Testis (tissue), 3 donors: ENCODE measurements around the gene C2orf49. TPM values are rescaled to one million over a fixed set of nuclear protein-coding genes. Genes with fewer than 3 reads are reported as not detected.

ENCODE experiments used
- DNase-seq: peaks from one replicate; pipeline ENCODE4 v3.0.0-alpha.2; 2019
- H3K27ac ChIP-seq, 2 donors: fragments of 200-600 bp; sonication (generic); one replicate each; pipeline ENCODE4 v1.5.1; 2019
- H3K27me3 ChIP-seq: fragments of 200-600 bp; sonication (generic); one replicate; pipeline ENCODE4 v1.5.1; 2019
- H3K36me3 ChIP-seq: fragments of 200-600 bp; sonication (generic); one replicate; pipeline ENCODE4 v1.5.1; 2017; ENCODE audit warnings: low read depth; ENCODE audit errors: missing control alignments
- H3K4me1 ChIP-seq: fragments of 200-600 bp; sonication (generic); one replicate; pipeline ENCODE4 v1.5.1; 2019
- H3K4me3 ChIP-seq, 2 donors: fragments of 200-600 bp; sonication (generic); one replicate each; pipeline ENCODE4 v1.5.1; 2017 to 2019
- H3K9me3 ChIP-seq: fragments of 200-600 bp; sonication (generic); one replicate; pipeline ENCODE4 v1.5.1; 2017
- POLR2A ChIP-seq: fragments of 450-650 bp; IDR thresholded peaks from one replicate; pipeline ENCODE4 v1.6.1; 2017; ENCODE audit warnings: antibody characterized with exemption, mild to moderate bottlenecking, moderate library complexity
- WGBS, 2 donors: methylation state at CpG; one replicate each; pipeline ENCODE4 v1.1.5; 2018; 5-methylcytosine and 5-hydroxymethylcytosine counted together
- intact Hi-C: fragments of 100-400 bp; cut with DNase I; formaldehyde crosslinking; loops from one replicate; pipeline ENCODE4 v1.15.1; 2023; ENCODE audit warnings: low total_unique reads
- polyA plus RNA-seq: library from polyadenylated mRNA; stranded (reverse); fragments of 350-450 nt; fragmentation: Illumina TruSeq; extraction: RNeasy Lipid Tissue Mini Kit (QIAGEN cat#74804); gene quantifications from one replicate; pipeline ENCODE4 v1.2.3, GENCODE V29; 2014; ENCODE audit warnings: low read depth, low replicate concordance; ENCODE audit not compliant: insufficient read depth
- total RNA-seq, 2 donors: library from RNA; depleted of rRNA; stranded (reverse); fragments of >200 nt; gene quantifications; one replicate each; pipeline ENCODE4 v1.2.3, GENCODE V29; 2016
- TF ChIP-seq, protein P1 (sequence below), 3 experiments: fragments of 450-650 bp in 2 of 3; fragments of 200-600 bp in 1 of 3; sonication (generic) in 1 of 3; IDR thresholded peaks; one replicate each; pipeline ENCODE4 v1.5.1; 2016 to 2019; ENCODE audit warnings: antibody characterized with exemption in 3 of 3, mild to moderate bottlenecking in 2 of 3, moderate library complexity in 1 of 3

Gene C2orf49
- total and polyA plus RNA-seq, 3 donors from 2014 or later = 28.5 to 35.4 (median 32.6) TPM

DNA sequence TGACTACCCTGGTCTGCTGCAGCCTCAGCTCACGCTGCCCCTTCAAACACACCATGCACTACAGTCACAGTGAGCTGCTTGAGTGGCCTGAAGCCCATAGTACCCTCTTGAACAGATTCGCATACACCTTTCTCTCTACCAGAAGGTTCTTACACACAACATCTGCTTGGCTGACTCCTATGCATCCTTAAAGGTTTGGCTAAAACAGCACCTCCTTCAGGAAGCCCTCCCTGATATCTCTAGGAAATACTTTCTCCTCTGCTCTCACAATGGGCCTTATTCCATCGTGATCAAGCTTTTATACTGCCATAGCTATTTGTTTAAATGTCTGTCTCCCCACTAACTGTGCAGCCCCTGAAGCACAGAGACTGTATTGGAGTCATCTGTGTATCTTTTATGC is 39.3 kb upstream of the C2orf49 start:
- H3K27ac ChIP-seq = no peak overlapping the region

DNA sequence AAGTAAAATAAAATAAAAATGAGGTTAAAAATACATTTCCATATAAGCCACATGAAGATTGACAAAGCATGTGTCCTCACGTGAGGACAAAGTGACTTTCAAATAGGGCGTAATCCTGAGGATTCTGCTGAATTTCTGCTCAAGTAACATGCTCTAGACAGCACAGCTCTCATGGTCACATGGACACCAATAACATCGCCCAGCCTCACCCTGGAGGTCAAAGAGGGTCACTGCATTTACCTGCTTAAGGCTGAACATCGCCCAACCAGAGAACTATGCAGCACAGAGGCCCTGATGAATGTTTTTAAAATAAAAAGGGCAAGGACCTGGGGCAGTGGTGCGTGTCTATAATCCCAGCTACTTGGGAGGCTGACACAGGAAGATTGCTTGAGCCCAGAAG is 38.0 kb upstream of the C2orf49 start:
- Histone ChIP-seq H3K36me3 (no peaks in the 10 kb centered on the region), H3K4me1 (no peaks in the 10 kb centered on the region), H3K9me3 (no peaks in the 10 kb centered on the region), H3K27me3 (no peaks in the 10 kb centered on the region), H3K27ac (no peak overlapping the region), H3K4me3 (no peak overlapping the region)
- no peak for DNase-seq
- no peak for TF ChIP-seq POLR2A
- TF ChIP-seq, protein P1, sequence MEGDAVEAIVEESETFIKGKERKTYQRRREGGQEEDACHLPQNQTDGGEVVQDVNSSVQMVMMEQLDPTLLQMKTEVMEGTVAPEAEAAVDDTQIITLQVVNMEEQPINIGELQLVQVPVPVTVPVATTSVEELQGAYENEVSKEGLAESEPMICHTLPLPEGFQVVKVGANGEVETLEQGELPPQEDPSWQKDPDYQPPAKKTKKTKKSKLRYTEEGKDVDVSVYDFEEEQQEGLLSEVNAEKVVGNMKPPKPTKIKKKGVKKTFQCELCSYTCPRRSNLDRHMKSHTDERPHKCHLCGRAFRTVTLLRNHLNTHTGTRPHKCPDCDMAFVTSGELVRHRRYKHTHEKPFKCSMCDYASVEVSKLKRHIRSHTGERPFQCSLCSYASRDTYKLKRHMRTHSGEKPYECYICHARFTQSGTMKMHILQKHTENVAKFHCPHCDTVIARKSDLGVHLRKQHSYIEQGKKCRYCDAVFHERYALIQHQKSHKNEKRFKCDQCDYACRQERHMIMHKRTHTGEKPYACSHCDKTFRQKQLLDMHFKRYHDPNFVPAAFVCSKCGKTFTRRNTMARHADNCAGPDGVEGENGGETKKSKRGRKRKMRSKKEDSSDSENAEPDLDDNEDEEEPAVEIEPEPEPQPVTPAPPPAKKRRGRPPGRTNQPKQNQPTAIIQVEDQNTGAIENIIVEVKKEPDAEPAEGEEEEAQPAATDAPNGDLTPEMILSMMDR (IDR thresholded peaks at IDR 0.05) = no peak
- intact Hi-C loops = no loop called here
- WGBS, 2 donors = 82 to 90% methylated on average over 5 of the region's 5 CpGs

More for the DNA sequence above, 39.3 kb upstream of the C2orf49 start:
- WGBS, 2 donors = 94% methylated on average over 3 of the region's 3 CpGs
- intact Hi-C loops = no loop called here
- Histone ChIP-seq H3K27me3 (no peaks in the 10 kb centered on the region), H3K9me3 (no peaks in the 10 kb centered on the region), H3K4me1 (no peaks in the 10 kb centered on the region), H3K36me3 (no peaks in the 10 kb centered on the region), H3K4me3 (no peak overlapping the region)
- TF ChIP-seq, protein P1 (IDR thresholded peaks at IDR 0.05) = no peak
- no peak for TF ChIP-seq POLR2A
- DNase-seq = no peak

DNA sequence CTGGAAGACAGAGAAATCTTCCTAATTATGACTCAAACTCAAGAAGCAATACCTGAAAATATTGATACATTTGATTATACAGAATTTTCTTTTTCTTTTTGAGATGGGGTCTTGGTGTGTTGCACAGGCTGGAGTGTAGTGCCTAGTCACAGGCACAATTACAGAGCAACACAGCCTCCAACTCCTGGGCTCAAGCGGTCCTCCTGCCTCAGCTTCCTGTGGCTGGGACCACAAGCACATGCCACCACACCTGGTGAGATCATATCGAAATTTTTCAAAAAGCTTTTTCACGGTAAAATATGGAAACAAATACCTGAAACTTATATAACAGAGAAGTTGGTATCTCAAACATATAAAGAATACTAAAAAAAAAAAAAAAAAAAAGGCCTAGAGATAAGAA is 35.7 kb upstream of the C2orf49 start:
- no peaks in the 10 kb centered on the region for H3K27me3 ChIP-seq
- H3K36me3 ChIP-seq = no peaks in the 10 kb centered on the region
- H3K4me3 ChIP-seq = no peak overlapping the region
- intact Hi-C loops = no loop called here
- H3K27ac ChIP-seq = no peak overlapping the region
- TF ChIP-seq, protein P1 (IDR thresholded peaks at IDR 0.05) = no peak
- TF ChIP-seq POLR2A = no peak
- WGBS, 2 donors = 93 to 96% methylated on average over 3 of the region's 3 CpGs
- H3K9me3 ChIP-seq = no peaks in the 10 kb centered on the region
- H3K4me1 ChIP-seq = no peaks in the 10 kb centered on the region
- DNase-seq = no peak

DNA sequence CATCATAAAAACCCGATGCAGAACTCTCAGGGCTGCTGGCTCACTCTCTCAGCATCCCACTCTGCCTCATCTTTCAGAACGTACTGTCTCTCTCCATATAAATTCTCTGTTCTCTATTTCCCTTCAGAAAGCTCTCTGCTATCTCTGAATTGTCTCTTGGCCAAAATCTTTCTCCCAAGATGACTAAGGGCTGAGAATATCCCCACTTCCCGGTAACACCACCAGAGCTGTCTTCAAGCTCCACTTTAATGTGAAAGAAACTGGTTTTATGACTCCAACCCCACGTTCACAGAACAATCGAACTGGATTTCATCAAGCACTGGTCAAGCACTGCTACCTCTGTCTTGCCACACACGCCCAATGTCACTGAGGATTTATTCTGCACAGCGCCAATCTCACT is 30.2 kb upstream of the C2orf49 start:
- H3K36me3 ChIP-seq = no peaks in the 10 kb centered on the region
- intact Hi-C loops = no loop called here
- WGBS, 2 donors = 75 to 90% methylated on average over 7 of the region's 7 CpGs
- TF ChIP-seq, protein P1 (IDR thresholded peaks at IDR 0.05) = no peak
- no peak for TF ChIP-seq POLR2A
- H3K4me3 ChIP-seq = no peak overlapping the region
- DNase-seq = no peak
- H3K27ac ChIP-seq = no peak overlapping the region
- no peaks in the 10 kb centered on the region for H3K27me3 ChIP-seq
- H3K9me3 ChIP-seq = no peaks in the 10 kb centered on the region
- no peaks in the 10 kb centered on the region for H3K4me1 ChIP-seq

DNA sequence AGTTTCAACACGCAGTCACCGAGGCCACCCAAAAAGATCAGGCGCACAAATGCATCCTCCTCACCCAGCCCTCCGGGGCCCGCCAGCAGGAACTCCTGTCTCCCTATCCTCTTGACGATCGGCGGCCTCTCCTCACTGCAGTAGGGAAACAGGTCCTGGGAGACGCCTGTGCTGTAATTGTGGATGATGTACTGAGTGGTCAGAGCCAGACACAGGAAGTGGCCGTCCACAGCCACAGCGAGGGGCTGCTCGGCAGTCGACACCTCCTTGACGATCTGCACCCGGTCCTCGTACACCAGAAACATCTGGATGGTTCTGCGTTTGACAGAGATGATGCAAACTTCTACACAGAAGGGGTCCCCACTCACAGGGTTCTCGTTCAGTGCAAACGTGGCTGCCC is 29.8 kb upstream of the C2orf49 start:
- Histone ChIP-seq H3K27me3 (no peaks in the 10 kb centered on the region), H3K36me3 (no peaks in the 10 kb centered on the region), H3K4me1 (no peaks in the 10 kb centered on the region), H3K9me3 (no peaks in the 10 kb centered on the region), H3K4me3 (no peak overlapping the region), H3K27ac (no peak overlapping the region)
- DNase-seq = no peak
- intact Hi-C loops = no loop called here
- 86 to 90% methylated on average over 18 to 19 of the region's 19 CpGs for WGBS, 2 donors
- TF ChIP-seq, protein P1 (IDR thresholded peaks at IDR 0.05) = no peak
- TF ChIP-seq POLR2A = no peak
